ENCODE results near the gene B3GNT2.

B3GNT2 gene

GRCh38 chr2:62205554-62205953, 9.6 kb downstream of the B3GNT2 start:
- DNase-seq (ENCODE audit: low read depth) = no peak

- DNase-seq (ENCODE audit: low read depth) = no peak
Observed at GRCh38 chr2:62206024-62206423, 10.1 kb downstream of the B3GNT2 start.

- DNase-seq (ENCODE audit: low read depth) = no peak
Observed at GRCh38 chr2:62207491-62207890, 11.6 kb downstream of the B3GNT2 start.

GRCh38 chr2:62208074-62208757, 12.3 kb downstream of the B3GNT2 start:
- no peak for DNase-seq (ENCODE audit: low read depth)

- no peak for DNase-seq (ENCODE audit: low read depth)
Observed at GRCh38 chr2:62208758-62209114, 12.8 kb downstream of the B3GNT2 start.

GRCh38 chr2:62209427-62209991, 13.6 kb downstream of the B3GNT2 start:
- no peak for DNase-seq (ENCODE audit: low read depth)

GRCh38 chr2:62215306-62216064, 19.6 kb downstream of the B3GNT2 start:
- no peak for DNase-seq (ENCODE audit: low read depth)

GRCh38 chr2:62216113-62216512, 20.2 kb downstream of the B3GNT2 start:
- no peak for DNase-seq (ENCODE audit: low read depth)

- DNase-seq (ENCODE audit: low read depth) = peak; percentile 76
Observed at GRCh38 chr2:62216616-62217015, 20.7 kb downstream of the B3GNT2 start.

GRCh38 chr2:62217421-62217820, 21.5 kb downstream of the B3GNT2 start:
- no peak for DNase-seq (ENCODE audit: low read depth)

- peak; percentile 46 for DNase-seq (ENCODE audit: low read depth)
Observed at GRCh38 chr2:62217970-62218369, 22.1 kb downstream of the B3GNT2 start.

GRCh38 chr2:62219407-62220159, 23.7 kb downstream of the B3GNT2 start:
- no peak for DNase-seq (ENCODE audit: low read depth)

GRCh38 chr2:62221141-62221540, 25.2 kb downstream of the B3GNT2 start:
- peak; percentile 55 for DNase-seq (ENCODE audit: low read depth)

GRCh38 chr2:62222171-62222570, 26.3 kb downstream of the B3GNT2 start:
- DNase-seq (ENCODE audit: low read depth) = no peak

- DNase-seq (ENCODE audit: low read depth) = no peak
Observed at GRCh38 chr2:62222674-62223073, 26.8 kb downstream of the B3GNT2 start.

GRCh38 chr2:62224976-62225375, 29.1 kb downstream of the B3GNT2 start:
- DNase-seq (ENCODE audit: low read depth) = no peak

GRCh38 chr2:62227386-62228075, 31.6 kb downstream of the B3GNT2 start:
- DNase-seq (ENCODE audit: low read depth) = no peak

GRCh38 chr2:62229082-62229605, 33.2 kb downstream of the B3GNT2 start:
- no peak for DNase-seq (ENCODE audit: low read depth)

GRCh38 chr2:62231541-62231940, 35.6 kb downstream of the B3GNT2 start:
- DNase-seq (ENCODE audit: low read depth) = no peak

GRCh38 chr2:62234755-62235655, 39.1 kb downstream of the B3GNT2 start:
- DNase-seq (ENCODE audit: low read depth) = no peak

GRCh38 chr2:62236499-62236898, 40.6 kb downstream of the B3GNT2 start:
- no peak for DNase-seq (ENCODE audit: low read depth)
